Gastroesophageal sphincter (tissue), 4 donors: ENCODE results near the gene CEL. TPM values are rescaled to one million over a fixed set of nuclear protein-coding genes. Genes with fewer than 3 reads are reported as not detected.

Source experiments
- ATAC-seq: fragments of 150-250 bp; one replicate; pipeline ENCODE4 v1.9.1; 2016; ENCODE audit warnings: mild to moderate bottlenecking, moderate library complexity
- H3K27ac ChIP-seq, 4 donors: fragments of 200-600 bp; sonication (generic) in 3 of 4; 1 replicate in 3 of 4; 2 replicates in 1 of 4; pipeline ENCODE4 v1.5.1; 2016 to 2019
- H3K27me3 ChIP-seq: fragments of 200-600 bp; sonication (generic); one replicate; pipeline ENCODE4 v1.5.1; 2019
- H3K36me3 ChIP-seq, 2 donors: fragments of 200-600 bp; sonication (generic); one replicate each; pipeline ENCODE4 v1.5.1; 2019; ENCODE audit warnings: control low read depth in 1 of 2
- H3K4me1 ChIP-seq, 3 donors: fragments of 200-600 bp; sonication (generic); 1 replicate in 2 of 3; 2 replicates in 1 of 3; pipeline ENCODE4 v1.5.1; 2016 to 2019; ENCODE audit warnings: control low read depth in 2 of 3
- H3K4me3 ChIP-seq, 2 donors: fragments of 200-600 bp; sonication (generic); one replicate each; pipeline ENCODE4 v1.5.1; 2019; ENCODE audit warnings: mild to moderate bottlenecking in 1 of 2, moderate library complexity in 1 of 2
- H3K9me3 ChIP-seq, 3 donors: fragments of 200-600 bp; sonication (generic); one replicate each; pipeline ENCODE4 v1.5.1; 2017 to 2019; ENCODE audit warnings: control low read depth in 2 of 3
- EP300 ChIP-seq: sonication (generic); formaldehyde crosslinking; IDR thresholded peaks from one replicate; pipeline ENCODE4 v1.6.1; 2017; ENCODE audit warnings: antibody characterized with exemption, mild to moderate bottlenecking
- POLR2A ChIP-seq, 2 donors: fragments of 450-650 bp; IDR thresholded peaks; one replicate each; pipeline ENCODE4 v1.6.1; 2017; ENCODE audit warnings: antibody characterized with exemption in 2 of 2, mild to moderate bottlenecking in 2 of 2, moderate library complexity in 1 of 2
- POLR2AphosphoS5 ChIP-seq: sonication (generic); formaldehyde crosslinking; IDR thresholded peaks from one replicate; pipeline ENCODE4 v1.6.1; 2017; ENCODE audit warnings: antibody characterized with exemption
- WGBS, 2 donors: methylation state at CpG; one replicate each; pipeline ENCODE4 v1.1.5; 2018; ENCODE audit warnings: low coverage in 1 of 2; 5-methylcytosine and 5-hydroxymethylcytosine counted together
- total RNA-seq, 4 donors: library from RNA; depleted of rRNA; stranded (reverse); fragments of >200 nt; gene quantifications; one replicate each; pipeline ENCODE4 v1.1.0, GENCODE V29; 2016
- TF ChIP-seq, protein P1 (sequence below), 4 experiments: fragments of 200-600 bp in 2 of 4; fragments of 450-650 bp in 2 of 4; sonication (generic) in 1 of 4; IDR thresholded peaks; one replicate each; pipeline ENCODE4 v1.5.1; 2017 to 2019; ENCODE audit warnings: antibody characterized with exemption in 4 of 4, mild to moderate bottlenecking in 2 of 4, moderate library complexity in 2 of 4

Gene CEL
- total RNA-seq, 4 donors from 2014 or later, result 0.35 to 0.81 (median 0.62) TPM; not detected in 1

DNA sequence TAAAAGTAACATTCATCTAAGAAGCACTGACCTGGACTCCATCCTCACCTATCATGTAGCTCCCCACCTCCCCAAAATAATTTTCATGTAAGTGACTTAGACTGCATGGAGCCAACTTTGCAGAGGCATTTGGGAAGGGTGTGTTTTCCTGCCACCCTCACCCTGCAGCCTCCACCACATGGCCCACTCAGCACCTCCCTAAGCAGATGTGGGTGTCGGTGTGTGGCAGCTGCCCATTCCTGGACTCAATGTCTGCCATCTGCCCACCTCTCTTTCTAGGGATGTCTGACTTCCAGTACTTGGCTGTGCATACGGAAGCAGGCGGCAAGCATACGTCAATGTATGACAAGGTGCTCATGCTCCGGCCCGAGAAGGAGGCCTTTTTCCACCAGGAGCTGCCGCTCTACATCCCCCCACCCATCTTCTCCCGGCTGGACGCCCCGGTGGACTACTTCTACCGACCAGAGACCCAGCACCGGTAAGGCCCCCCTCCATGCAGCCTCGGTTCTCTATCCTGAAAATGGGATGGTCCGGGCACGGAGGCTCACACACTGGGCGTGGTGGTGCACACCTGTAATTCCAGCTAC, 18.2 kb upstream of the CEL start:
- Histone ChIP-seq H3K27ac (no peak overlapping the region), H3K4me3 (no peak overlapping the region), H3K36me3 (peaks cover 0 to 77% of the 10 kb centered on the region in 2 donors), H3K9me3 (no peaks in the 10 kb centered on the region), H3K4me1 (no peaks in the 10 kb centered on the region), H3K27me3 (no peaks in the 10 kb centered on the region)
- WGBS, 2 donors, result 94% methylated on average over 9 of the region's 16 CpGs; no CpG with 5 or more reads in 1 of the 2 donors
- ATAC-seq, result no peak
- TF ChIP-seq, protein P1, sequence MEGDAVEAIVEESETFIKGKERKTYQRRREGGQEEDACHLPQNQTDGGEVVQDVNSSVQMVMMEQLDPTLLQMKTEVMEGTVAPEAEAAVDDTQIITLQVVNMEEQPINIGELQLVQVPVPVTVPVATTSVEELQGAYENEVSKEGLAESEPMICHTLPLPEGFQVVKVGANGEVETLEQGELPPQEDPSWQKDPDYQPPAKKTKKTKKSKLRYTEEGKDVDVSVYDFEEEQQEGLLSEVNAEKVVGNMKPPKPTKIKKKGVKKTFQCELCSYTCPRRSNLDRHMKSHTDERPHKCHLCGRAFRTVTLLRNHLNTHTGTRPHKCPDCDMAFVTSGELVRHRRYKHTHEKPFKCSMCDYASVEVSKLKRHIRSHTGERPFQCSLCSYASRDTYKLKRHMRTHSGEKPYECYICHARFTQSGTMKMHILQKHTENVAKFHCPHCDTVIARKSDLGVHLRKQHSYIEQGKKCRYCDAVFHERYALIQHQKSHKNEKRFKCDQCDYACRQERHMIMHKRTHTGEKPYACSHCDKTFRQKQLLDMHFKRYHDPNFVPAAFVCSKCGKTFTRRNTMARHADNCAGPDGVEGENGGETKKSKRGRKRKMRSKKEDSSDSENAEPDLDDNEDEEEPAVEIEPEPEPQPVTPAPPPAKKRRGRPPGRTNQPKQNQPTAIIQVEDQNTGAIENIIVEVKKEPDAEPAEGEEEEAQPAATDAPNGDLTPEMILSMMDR (IDR thresholded peaks at IDR 0.05), result no peak
- no peak for TF ChIP-seq POLR2AphosphoS5
- TF ChIP-seq POLR2A (IDR thresholded peaks at IDR 0.05), result no peak
- TF ChIP-seq EP300, result no peak

DNA sequence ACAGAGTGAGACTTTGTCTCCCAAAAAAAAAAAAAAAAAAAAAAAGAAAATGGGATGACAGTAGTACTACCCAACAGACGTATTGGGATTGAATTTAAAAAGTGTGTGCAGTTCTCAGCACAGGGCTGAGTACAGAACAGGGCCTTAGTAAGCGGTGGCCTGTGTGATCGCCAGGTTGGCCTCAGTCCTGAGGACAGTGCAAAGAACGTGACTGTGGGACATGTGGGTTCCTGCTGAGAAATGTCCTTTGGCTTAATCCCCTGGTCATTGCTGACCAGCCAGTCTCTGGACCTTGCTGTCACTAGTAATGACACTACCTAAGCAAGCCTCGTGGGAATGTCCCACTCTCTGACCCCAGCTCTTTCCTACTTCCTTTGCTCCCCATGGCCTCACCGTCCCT, 17.7 kb upstream of the CEL start:
- no peaks in the 10 kb centered on the region for H3K4me1 ChIP-seq
- ATAC-seq, result no peak
- 83 to 96% methylated on average over 5 to 6 of the region's 6 CpGs for WGBS, 2 donors
- no peaks in the 10 kb centered on the region for H3K27me3 ChIP-seq
- H3K4me3 ChIP-seq, result no peak overlapping the region
- no peaks in the 10 kb centered on the region for H3K9me3 ChIP-seq
- peaks cover 0 to 83% of the 10 kb centered on the region in 2 donors for H3K36me3 ChIP-seq
- TF ChIP-seq, protein P1 (IDR thresholded peaks at IDR 0.05), result no peak
- TF ChIP-seq POLR2A (IDR thresholded peaks at IDR 0.05), result no peak
- TF ChIP-seq EP300, result no peak
- no peak for TF ChIP-seq POLR2AphosphoS5
- H3K27ac ChIP-seq, result no peak overlapping the region

DNA sequence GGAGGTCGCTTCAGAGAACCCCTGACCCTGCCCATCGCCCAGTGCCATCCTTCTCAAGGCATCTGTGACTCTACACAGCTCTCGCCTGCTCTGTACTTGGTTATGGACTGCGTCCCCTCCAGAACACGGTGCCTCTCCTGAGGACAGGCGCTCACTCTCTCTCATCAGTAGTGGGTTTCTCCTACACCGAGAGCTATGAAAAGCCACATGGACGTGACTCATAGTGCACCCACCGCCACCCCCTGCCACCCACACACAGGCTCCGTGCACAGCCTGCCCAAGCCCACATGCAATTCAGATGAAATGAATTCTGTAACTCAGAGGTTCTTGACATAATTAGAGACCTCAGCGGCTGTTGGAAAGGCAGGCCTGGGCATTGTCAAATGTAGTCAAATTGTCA, 17.1 kb upstream of the CEL start:
- Histone ChIP-seq H3K27ac (no peak overlapping the region), H3K9me3 (no peaks in the 10 kb centered on the region), H3K36me3 (peaks cover 0 to 88% of the 10 kb centered on the region in 2 donors), H3K4me1 (no peaks in the 10 kb centered on the region), H3K4me3 (no peak overlapping the region), H3K27me3 (no peaks in the 10 kb centered on the region)
- TF ChIP-seq POLR2AphosphoS5 (no peak), EP300 (no peak), POLR2A (IDR thresholded peaks at IDR 0.05) (no peak)
- TF ChIP-seq, protein P1 (IDR thresholded peaks at IDR 0.05), result no peak
- WGBS, 2 donors, result 78 to 85% methylated on average over 1 to 3 of the region's 11 CpGs
- ATAC-seq, result no peak

DNA sequence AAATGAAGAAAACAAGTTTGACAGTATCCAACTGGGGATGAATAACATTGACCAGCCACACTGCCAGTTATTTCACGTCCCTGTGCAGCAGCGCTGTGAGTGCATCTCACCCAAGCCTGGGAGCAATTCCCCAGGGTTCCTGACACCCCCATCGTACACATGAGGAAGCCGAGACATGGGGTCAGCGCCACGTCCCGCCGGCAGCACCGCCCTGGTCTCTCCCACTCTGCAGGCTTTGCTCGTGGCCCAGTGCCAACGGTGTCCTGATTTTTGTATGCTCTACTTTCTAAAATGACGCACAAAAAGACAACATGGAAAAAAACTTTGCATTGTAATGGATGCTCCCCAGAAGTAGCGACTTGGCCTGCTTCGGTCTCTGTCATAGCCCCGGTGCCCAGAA, 16.6 kb upstream of the CEL start:
- 91 to 100% methylated on average over 1 to 11 of the region's 15 CpGs for WGBS, 2 donors
- Histone ChIP-seq H3K9me3 (no peaks in the 10 kb centered on the region), H3K27ac (no peak overlapping the region), H3K36me3 (peaks cover 0 to 93% of the 10 kb centered on the region in 2 donors), H3K4me1 (no peaks in the 10 kb centered on the region), H3K27me3 (no peaks in the 10 kb centered on the region), H3K4me3 (no peak overlapping the region)
- no peak for ATAC-seq
- no peak for TF ChIP-seq POLR2A (IDR thresholded peaks at IDR 0.05)
- TF ChIP-seq EP300, result no peak
- no peak for TF ChIP-seq POLR2AphosphoS5
- TF ChIP-seq, protein P1 (IDR thresholded peaks at IDR 0.05), result no peak

DNA sequence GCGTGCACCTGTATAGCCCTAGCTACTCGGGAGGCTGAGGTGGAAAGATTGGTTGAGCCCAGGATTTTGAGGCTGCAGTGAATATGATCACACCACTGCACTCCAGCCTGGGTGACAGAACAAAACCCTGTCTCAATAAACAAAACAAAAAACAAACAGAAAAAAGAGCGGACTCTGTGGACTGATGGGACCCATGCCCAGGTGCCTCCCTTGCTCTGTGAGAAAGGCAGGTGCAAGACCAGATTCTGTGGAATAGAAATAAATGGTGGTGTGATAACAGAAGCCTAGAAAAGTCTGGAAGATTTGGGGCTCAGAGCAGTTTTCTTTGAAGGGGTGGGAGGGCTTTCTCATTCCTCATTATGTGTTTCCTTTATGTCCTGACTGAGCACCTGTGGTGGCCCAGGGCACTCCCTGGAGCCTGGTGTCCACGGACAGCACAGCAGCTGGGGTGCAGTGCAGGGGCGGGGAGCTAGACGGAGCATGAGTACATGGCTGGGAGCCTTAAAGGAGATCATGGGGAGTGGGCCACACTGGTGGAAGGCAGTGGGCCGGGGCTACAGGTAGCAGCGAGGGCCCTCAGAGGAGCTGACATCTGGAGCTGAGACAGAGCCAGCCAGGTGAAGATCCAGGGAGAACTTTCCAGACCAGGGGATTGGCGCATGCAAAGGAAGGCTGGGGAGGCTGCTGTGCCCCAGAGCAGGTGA, 15.4 kb upstream of the CEL start:
- H3K36me3 ChIP-seq, result peaks cover 0 to 100% of the 10 kb centered on the region in 2 donors

More for the DNA sequence above, 15.4 kb upstream of the CEL start:
- H3K27me3 ChIP-seq, result no peaks in the 10 kb centered on the region
- 93 to 98% methylated on average over 3 to 5 of the region's 9 CpGs for WGBS, 2 donors
- H3K9me3 ChIP-seq, result no peaks in the 10 kb centered on the region
- no peaks in the 10 kb centered on the region for H3K4me1 ChIP-seq
- TF ChIP-seq EP300, result no peak
- TF ChIP-seq, protein P1 (IDR thresholded peaks at IDR 0.05), result no peak
- no peak for TF ChIP-seq POLR2A (IDR thresholded peaks at IDR 0.05)
- TF ChIP-seq POLR2AphosphoS5, result no peak
- H3K4me3 ChIP-seq, result no peak overlapping the region
- no peak overlapping the region for H3K27ac ChIP-seq
- no peak for ATAC-seq
